SK-N-SH (cell line): ENCODE data around the gene ASPSCR1. TPM values are rescaled to one million over a fixed set of nuclear protein-coding genes. Genes with fewer than 3 reads are reported as not detected.

Source experiments
- CTCF ChIA-PET: fragments of 300-600, 350-600 bp; formaldehyde crosslinking; extraction: SDS; loops from one replicate; lab custom pipeline; 2021; lab: Yijun Ruan, JAX
- POLR2A ChIA-PET: fragments of 350-600 bp; sonication (Branson Sonifier 250); formaldehyde crosslinking; extraction: SDS; loops from one replicate; lab custom pipeline; 2020; ENCODE audit warnings: antibody characterized with exemption, inconsistent platforms; lab: Yijun Ruan, JAX
- DNase-seq: peaks from one replicate; pipeline ENCODE4 v3.0.0; 2012
- H2AFZ ChIP-seq: fragments of 200-600 bp; sonication (generic); 2 replicates; pipeline ENCODE4 v1.8.1; 2016; ENCODE audit warnings: antibody characterized with exemption, mild to moderate bottlenecking, low read depth
- H3F3A ChIP-seq: fragments of 200-600 bp; sonication (generic); replicated peaks from 2 replicates; pipeline ENCODE3; 2016; ENCODE audit warnings: antibody characterized with exemption, mild to moderate bottlenecking; ENCODE audit not compliant: insufficient read depth
- H3K27ac ChIP-seq, 2 experiments: fragments of 200-500 bp in 1 of 2; fragments of 200-600 bp in 1 of 2; sonication (Bioruptor generic) in 1 of 2; sonication (generic), shearing (Covaris generic) in 1 of 2; 2 replicates each; pipeline versions ENCODE4 v1.5.1 to v1.6.1; 2014 to 2016; ENCODE audit warnings: low read depth in 2 of 2, inconsistent platforms in 1 of 2, low read length in 1 of 2, mild to moderate bottlenecking in 1 of 2, mixed read lengths in 1 of 2
- H3K27me3 ChIP-seq: fragments of 200-600 bp; sonication (generic), shearing (Covaris generic); 2 replicates; pipeline ENCODE4 v1.6.1; 2016; ENCODE audit warnings: mixed run types; ENCODE audit not compliant: insufficient read depth
- H3K36me3 ChIP-seq, 2 experiments: fragments of 200-500 bp in 1 of 2; fragments of 200-600 bp in 1 of 2; sonication (Bioruptor generic) in 1 of 2; sonication (generic) in 1 of 2; replicated peaks in 1 of 2; 2 replicates each; pipeline versions ENCODE3 to v1.5.1; 2014 to 2016; ENCODE audit warnings: low read length in 1 of 2, mild to moderate bottlenecking in 1 of 2; ENCODE audit not compliant: insufficient read depth in 2 of 2, control insufficient read depth in 1 of 2
- H3K4me1 ChIP-seq, 2 experiments: fragments of 200-500 bp in 1 of 2; fragments of 200-600 bp in 1 of 2; sonication (Bioruptor generic) in 1 of 2; sonication (generic), shearing (Covaris generic) in 1 of 2; 2 replicates each; pipeline versions ENCODE4 v1.5.1 to v1.6.1; 2014 to 2016; ENCODE audit warnings: low read depth in 1 of 2, low read length in 1 of 2, mixed run types in 1 of 2; ENCODE audit not compliant: insufficient read depth in 2 of 2, control insufficient read depth in 1 of 2
- H3K4me2 ChIP-seq: fragments of 200-600 bp; sonication (generic), shearing (Covaris generic); 2 replicates; pipeline ENCODE4 v1.6.1; 2017; ENCODE audit warnings: mixed run types
- H3K4me3 ChIP-seq, 2 experiments: fragments of 200-500 bp in 1 of 2; fragments of 200-600 bp in 1 of 2; sonication (Bioruptor generic) in 1 of 2; sonication (generic), shearing (Covaris generic) in 1 of 2; 2 replicates each; pipeline versions ENCODE4 v1.5.1 to v1.8.1; 2014 to 2016; ENCODE audit warnings: low read depth in 2 of 2, inconsistent platforms in 1 of 2, low read length in 1 of 2, mild to moderate bottlenecking in 1 of 2, mixed read lengths in 1 of 2, moderate library complexity in 1 of 2
- H3K79me2 ChIP-seq: fragments of 200-600 bp; sonication (generic); 2 replicates; pipeline ENCODE4 v1.8.1; 2017; ENCODE audit warnings: mild to moderate bottlenecking; ENCODE audit not compliant: insufficient read depth
- H3K9ac ChIP-seq: fragments of 200-600 bp; sonication (generic); 2 replicates; pipeline ENCODE4 v1.6.1; 2017; ENCODE audit warnings: mixed run types
- H3K9me2 ChIP-seq: fragments of 200-600 bp; sonication (generic); 2 replicates; pipeline ENCODE4 v1.6.1; 2017; ENCODE audit warnings: mixed run types
- H3K9me3 ChIP-seq: fragments of 200-600 bp; sonication (generic); 2 replicates; pipeline ENCODE4 v1.6.1; 2017; ENCODE audit warnings: mixed run types, mild to moderate bottlenecking, moderate library complexity
- H4K20me1 ChIP-seq: fragments of 200-600 bp; sonication (generic); 2 replicates; pipeline ENCODE4 v1.6.1; 2017; ENCODE audit warnings: mild to moderate bottlenecking, mixed run types; ENCODE audit not compliant: insufficient read depth
- FOXJ3 ChIP-seq: sonication (generic); formaldehyde crosslinking; IDR thresholded peaks from 2 replicates; pipeline ENCODE4 v1.5.1; 2020; ENCODE audit warnings: mild to moderate bottlenecking, missing genetic modification reagents
- GABPA ChIP-seq: IDR thresholded peaks from 2 replicates; pipeline ENCODE4 v1.4.0; 2012; ENCODE audit warnings: low read depth, mild to moderate bottlenecking
- GATA2 ChIP-seq: sonication (generic); formaldehyde crosslinking; IDR thresholded peaks from 2 replicates; pipeline ENCODE4 v1.5.0; 2020; ENCODE audit warnings: mild to moderate bottlenecking, missing genetic modification reagents
- IRF3 ChIP-seq: fragments of 150-350 bp; IDR thresholded peaks from 2 replicates; pipeline ENCODE4 v1.6.1; 2016; ENCODE audit warnings: mild to moderate bottlenecking, low read depth, low read length
- JUND ChIP-seq: IDR thresholded peaks from 2 replicates; pipeline ENCODE4 v1.4.0; 2012
- MEF2A ChIP-seq: IDR thresholded peaks from 2 replicates; pipeline ENCODE4 v1.4.0; 2012; ENCODE audit warnings: low read depth, borderline replicate concordance
- NFIC ChIP-seq: IDR thresholded peaks from 2 replicates; pipeline ENCODE4 v1.4.0; 2012; ENCODE audit warnings: borderline replicate concordance
- NRF1 ChIP-seq: IDR thresholded peaks from 2 replicates; pipeline ENCODE4 v1.6.1; 2012; ENCODE audit warnings: low read depth, mild to moderate bottlenecking, low read length
- POLR2AphosphoS5 ChIP-seq: IDR thresholded peaks from 2 replicates; pipeline ENCODE4 v1.6.1; 2012; ENCODE audit warnings: low read depth, low read length
- RAD21 ChIP-seq: IDR thresholded peaks from 2 replicates; pipeline ENCODE4 v1.6.1; 2012; ENCODE audit warnings: mild to moderate bottlenecking, low read length
- RCOR1 ChIP-seq: fragments of 150-350 bp; IDR thresholded peaks from 2 replicates; pipeline ENCODE4 v1.6.1; 2017; ENCODE audit warnings: antibody characterized with exemption, low read length
- REST ChIP-seq: IDR thresholded peaks from 2 replicates; pipeline ENCODE4 v1.6.1; 2012; ENCODE audit warnings: mild to moderate bottlenecking, low read depth, low read length, moderate library complexity
- RFX5 ChIP-seq: IDR thresholded peaks from 2 replicates; pipeline ENCODE4 v1.6.1; 2012; ENCODE audit warnings: mild to moderate bottlenecking, improper control_type of control experiment, low read length
- RXRA ChIP-seq: IDR thresholded peaks from 2 replicates; pipeline ENCODE4 v1.4.0; 2012; ENCODE audit warnings: low read depth, mild to moderate bottlenecking, borderline replicate concordance
- TAF1 ChIP-seq: IDR thresholded peaks from 2 replicates; pipeline ENCODE4 v1.6.1; 2012; ENCODE audit warnings: low read depth, mild to moderate bottlenecking, low read length, moderate library complexity, borderline replicate concordance
- TCF12 ChIP-seq: IDR thresholded peaks from 2 replicates; pipeline ENCODE4 v1.4.0; 2012
- WGBS: methylation state at CpG from one replicate; pipeline ENCODE4 v1.1.6; 2017; ENCODE audit warnings: low lambda C conversion rate; 5-methylcytosine and 5-hydroxymethylcytosine counted together
- polyA plus RNA-seq, 3 experiments: library from polyadenylated mRNA; depleted of rRNA; stranded (reverse); fragments of >200 nt; gene quantifications; 2 replicates each; pipeline ENCODE4 v1.2.3, GENCODE V29; 2012
- TF ChIP-seq, protein P1 (sequence below): IDR thresholded peaks from 2 replicates; pipeline ENCODE4 v1.4.0; 2012; ENCODE audit warnings: low read depth, borderline replicate concordance
- TF ChIP-seq, protein P2 (sequence below): fragments of 150-350 bp; IDR thresholded peaks from 2 replicates; pipeline ENCODE4 v1.6.1; 2017; ENCODE audit warnings: antibody characterized with exemption, low read length, low read depth, borderline replicate concordance
- TF ChIP-seq, protein P3 (sequence below): IDR thresholded peaks from 2 replicates; pipeline ENCODE4 v1.4.0; 2012; ENCODE audit warnings: low read depth, borderline replicate concordance
- TF ChIP-seq, protein P4 (sequence below): fragments of 200-600 bp; sonication (generic); IDR thresholded peaks from 2 replicates; pipeline ENCODE4 v1.6.1; 2017; ENCODE audit warnings: antibody characterized with exemption, mild to moderate bottlenecking, moderate library complexity
- TF ChIP-seq, protein P5 (sequence below): IDR thresholded peaks from 2 replicates; pipeline ENCODE4; 2012

The ASPSCR1 gene
- polyA plus RNA-seq, 1 of the 3 experiments (the other 2 are of a cell fraction): 36.2 TPM

GRCh38 chr17:82022310-82022980, 45.0 kb downstream of the ASPSCR1 start, which contains the start of gene CENPX:
TSS of gene CENPX (minus strand) at chr17:82022878. CDS start at chr17:82022861, 17 bp downstream.
- no peaks in the 10 kb centered on the region for H3K9me3 ChIP-seq
- peaks cover 7 to 23% of the 10 kb centered on the region in 2 experiments for H3K36me3 ChIP-seq
- peak within 1 kb of the TSS; percentile 88 to 92 for H3K4me3 ChIP-seq
- peaks cover 36% of the 10 kb centered on the region for H3K79me2 ChIP-seq
- ChIA-PET POLR2A (interaction anchor here (0.6 to 4.2 kb wide), 11 partner anchors 9 to 94 kb away, joined by 3 to 41 read pairs (median 4); partner anchors contain the start of genes DCXR, FASN, MAFG and NOTUM), CTCF (interaction anchor here (1.0 to 35.7 kb wide), 22 partner anchors 8 to 287 kb away, joined by 3 to 1216 read pairs (median 32); partner anchors contain the start of genes ARHGDIA, ASPSCR1, DCXR and FASN)
- 1% methylated on average over 40 of the region's 64 CpGs for WGBS
- H3K9me2 ChIP-seq: no peaks in the 10 kb centered on the region
- H3K9ac ChIP-seq: peak within 1 kb of the TSS; percentile 86
- H3K4me2 ChIP-seq: peak within 1 kb of the TSS; percentile 99
- H3K4me1 ChIP-seq: peaks cover 18 to 36% of the 10 kb centered on the region in 2 experiments; a peak in 3 of 4 replicates
- peaks cover 32% of the 10 kb centered on the region for H3F3A ChIP-seq
- peak within 1 kb of the TSS; percentile 84 for H2AFZ ChIP-seq
- peak within 1 kb of the TSS; percentile 41 to 69 for H3K27ac ChIP-seq
- no peak for DNase-seq
- no peaks in the 10 kb centered on the region for H3K27me3 ChIP-seq
- H4K20me1 ChIP-seq: peaks cover 17% of the 10 kb centered on the region
- TF ChIP-seq, protein P1, sequence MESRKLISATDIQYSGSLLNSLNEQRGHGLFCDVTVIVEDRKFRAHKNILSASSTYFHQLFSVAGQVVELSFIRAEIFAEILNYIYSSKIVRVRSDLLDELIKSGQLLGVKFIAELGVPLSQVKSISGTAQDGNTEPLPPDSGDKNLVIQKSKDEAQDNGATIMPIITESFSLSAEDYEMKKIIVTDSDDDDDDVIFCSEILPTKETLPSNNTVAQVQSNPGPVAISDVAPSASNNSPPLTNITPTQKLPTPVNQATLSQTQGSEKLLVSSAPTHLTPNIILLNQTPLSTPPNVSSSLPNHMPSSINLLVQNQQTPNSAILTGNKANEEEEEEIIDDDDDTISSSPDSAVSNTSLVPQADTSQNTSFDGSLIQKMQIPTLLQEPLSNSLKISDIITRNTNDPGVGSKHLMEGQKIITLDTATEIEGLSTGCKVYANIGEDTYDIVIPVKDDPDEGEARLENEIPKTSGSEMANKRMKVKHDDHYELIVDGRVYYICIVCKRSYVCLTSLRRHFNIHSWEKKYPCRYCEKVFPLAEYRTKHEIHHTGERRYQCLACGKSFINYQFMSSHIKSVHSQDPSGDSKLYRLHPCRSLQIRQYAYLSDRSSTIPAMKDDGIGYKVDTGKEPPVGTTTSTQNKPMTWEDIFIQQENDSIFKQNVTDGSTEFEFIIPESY: no peak
- TF ChIP-seq GATA2 (no peak), MEF2A (no peak), JUND (no peak), RFX5 (no peak), TCF12 (no peak), NFIC (no peak), RAD21 (no peak), GABPA (peak; percentile 68), TAF1 (peak; percentile 69), FOXJ3 (CRISPR knock-in tag) (no peak; the same call in none of the 2 replicates), RXRA (no peak), IRF3 (no peak), RCOR1 (no peak), POLR2AphosphoS5 (peak; percentile 60), NRF1 (no peak), REST (no peak)
- TF ChIP-seq, protein P2, sequence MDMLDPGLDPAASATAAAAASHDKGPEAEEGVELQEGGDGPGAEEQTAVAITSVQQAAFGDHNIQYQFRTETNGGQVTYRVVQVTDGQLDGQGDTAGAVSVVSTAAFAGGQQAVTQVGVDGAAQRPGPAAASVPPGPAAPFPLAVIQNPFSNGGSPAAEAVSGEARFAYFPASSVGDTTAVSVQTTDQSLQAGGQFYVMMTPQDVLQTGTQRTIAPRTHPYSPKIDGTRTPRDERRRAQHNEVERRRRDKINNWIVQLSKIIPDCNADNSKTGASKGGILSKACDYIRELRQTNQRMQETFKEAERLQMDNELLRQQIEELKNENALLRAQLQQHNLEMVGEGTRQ: no peak
- TF ChIP-seq, protein P3, sequence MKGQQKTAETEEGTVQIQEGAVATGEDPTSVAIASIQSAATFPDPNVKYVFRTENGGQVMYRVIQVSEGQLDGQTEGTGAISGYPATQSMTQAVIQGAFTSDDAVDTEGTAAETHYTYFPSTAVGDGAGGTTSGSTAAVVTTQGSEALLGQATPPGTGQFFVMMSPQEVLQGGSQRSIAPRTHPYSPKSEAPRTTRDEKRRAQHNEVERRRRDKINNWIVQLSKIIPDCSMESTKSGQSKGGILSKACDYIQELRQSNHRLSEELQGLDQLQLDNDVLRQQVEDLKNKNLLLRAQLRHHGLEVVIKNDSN: no peak
- TF ChIP-seq, protein P4, sequence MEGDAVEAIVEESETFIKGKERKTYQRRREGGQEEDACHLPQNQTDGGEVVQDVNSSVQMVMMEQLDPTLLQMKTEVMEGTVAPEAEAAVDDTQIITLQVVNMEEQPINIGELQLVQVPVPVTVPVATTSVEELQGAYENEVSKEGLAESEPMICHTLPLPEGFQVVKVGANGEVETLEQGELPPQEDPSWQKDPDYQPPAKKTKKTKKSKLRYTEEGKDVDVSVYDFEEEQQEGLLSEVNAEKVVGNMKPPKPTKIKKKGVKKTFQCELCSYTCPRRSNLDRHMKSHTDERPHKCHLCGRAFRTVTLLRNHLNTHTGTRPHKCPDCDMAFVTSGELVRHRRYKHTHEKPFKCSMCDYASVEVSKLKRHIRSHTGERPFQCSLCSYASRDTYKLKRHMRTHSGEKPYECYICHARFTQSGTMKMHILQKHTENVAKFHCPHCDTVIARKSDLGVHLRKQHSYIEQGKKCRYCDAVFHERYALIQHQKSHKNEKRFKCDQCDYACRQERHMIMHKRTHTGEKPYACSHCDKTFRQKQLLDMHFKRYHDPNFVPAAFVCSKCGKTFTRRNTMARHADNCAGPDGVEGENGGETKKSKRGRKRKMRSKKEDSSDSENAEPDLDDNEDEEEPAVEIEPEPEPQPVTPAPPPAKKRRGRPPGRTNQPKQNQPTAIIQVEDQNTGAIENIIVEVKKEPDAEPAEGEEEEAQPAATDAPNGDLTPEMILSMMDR: no peak
- TF ChIP-seq, protein P5, sequence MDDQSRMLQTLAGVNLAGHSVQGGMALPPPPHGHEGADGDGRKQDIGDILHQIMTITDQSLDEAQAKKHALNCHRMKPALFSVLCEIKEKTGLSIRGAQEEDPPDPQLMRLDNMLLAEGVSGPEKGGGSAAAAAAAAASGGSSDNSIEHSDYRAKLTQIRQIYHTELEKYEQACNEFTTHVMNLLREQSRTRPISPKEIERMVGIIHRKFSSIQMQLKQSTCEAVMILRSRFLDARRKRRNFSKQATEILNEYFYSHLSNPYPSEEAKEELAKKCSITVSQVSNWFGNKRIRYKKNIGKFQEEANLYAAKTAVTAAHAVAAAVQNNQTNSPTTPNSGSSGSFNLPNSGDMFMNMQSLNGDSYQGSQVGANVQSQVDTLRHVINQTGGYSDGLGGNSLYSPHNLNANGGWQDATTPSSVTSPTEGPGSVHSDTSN: no peak
